22Rv1 (cell line): ENCODE results near the gene NXPH3.

Experiments used
- ZFX ChIP-seq: fragments of 450-650 bp; IDR thresholded peaks from 2 replicates; pipeline ENCODE4 v1.6.1; 2017; ENCODE audit warnings: antibody characterized with exemption, borderline replicate concordance
- TF ChIP-seq, protein P1 (sequence below): fragments of 450-650 bp; IDR thresholded peaks from 2 replicates; pipeline ENCODE4 v1.5.1; 2017; ENCODE audit warnings: mild to moderate bottlenecking

- TF ChIP-seq, protein P1, sequence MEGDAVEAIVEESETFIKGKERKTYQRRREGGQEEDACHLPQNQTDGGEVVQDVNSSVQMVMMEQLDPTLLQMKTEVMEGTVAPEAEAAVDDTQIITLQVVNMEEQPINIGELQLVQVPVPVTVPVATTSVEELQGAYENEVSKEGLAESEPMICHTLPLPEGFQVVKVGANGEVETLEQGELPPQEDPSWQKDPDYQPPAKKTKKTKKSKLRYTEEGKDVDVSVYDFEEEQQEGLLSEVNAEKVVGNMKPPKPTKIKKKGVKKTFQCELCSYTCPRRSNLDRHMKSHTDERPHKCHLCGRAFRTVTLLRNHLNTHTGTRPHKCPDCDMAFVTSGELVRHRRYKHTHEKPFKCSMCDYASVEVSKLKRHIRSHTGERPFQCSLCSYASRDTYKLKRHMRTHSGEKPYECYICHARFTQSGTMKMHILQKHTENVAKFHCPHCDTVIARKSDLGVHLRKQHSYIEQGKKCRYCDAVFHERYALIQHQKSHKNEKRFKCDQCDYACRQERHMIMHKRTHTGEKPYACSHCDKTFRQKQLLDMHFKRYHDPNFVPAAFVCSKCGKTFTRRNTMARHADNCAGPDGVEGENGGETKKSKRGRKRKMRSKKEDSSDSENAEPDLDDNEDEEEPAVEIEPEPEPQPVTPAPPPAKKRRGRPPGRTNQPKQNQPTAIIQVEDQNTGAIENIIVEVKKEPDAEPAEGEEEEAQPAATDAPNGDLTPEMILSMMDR: no peak
- TF ChIP-seq ZFX: no peak
These were observed 24.2 kb upstream of the NXPH3 start for GRCh38 chr17:49551221-49552069.
